Prostate gland (tissue), 2 donors: Measurements from ENCODE around the gene FHL1. TPM values are rescaled to one million over a fixed set of nuclear protein-coding genes. Genes with fewer than 3 reads are reported as not detected.
"Not testable (repeated sequence)": the region's sequence is repeated elsewhere in the genome, so short reads cannot be mapped to it uniquely, and the experiment has no call there.

Experiments
- DNase-seq: peaks from one replicate; pipeline ENCODE4 v3.0.0-alpha.2; 2019; ENCODE audit warnings: low spot score
- H3K27ac ChIP-seq, 2 donors: fragments of 200-600 bp; sonication (generic); 2 replicates each; pipeline ENCODE4 v1.5.1; 2017 to 2019
- H3K27me3 ChIP-seq: fragments of 200-600 bp; sonication (generic); replicated peaks from 2 replicates; pipeline ENCODE4 v1.5.1; 2019; ENCODE audit not compliant: insufficient read depth
- H3K36me3 ChIP-seq, 2 donors: fragments of 200-600 bp; sonication (generic); 1 replicate in 1 of 2; 2 replicates in 1 of 2; pipeline versions ENCODE4 v1.5.1 to v1.8.1; 2017 to 2019
- H3K4me1 ChIP-seq: fragments of 200-600 bp; sonication (generic); replicated peaks from 2 replicates; pipeline ENCODE4 v1.5.1; 2019
- H3K4me3 ChIP-seq, 2 donors: fragments of 200-600 bp; sonication (generic); 2 replicates each; pipeline ENCODE4 v1.5.1; 2017 to 2019
- H3K9me3 ChIP-seq: fragments of 200-600 bp; sonication (generic); 2 replicates; pipeline ENCODE4 v1.5.1; 2017
- CTCF ChIP-seq, 4 experiments: fragments of 200-600 bp in 2 of 4; fragments of 450-650 bp in 2 of 4; sonication (generic) in 2 of 4; IDR thresholded peaks; 1 replicate in 3 of 4; 2 replicates in 1 of 4; pipeline ENCODE4 v1.5.1; 2016 to 2019; ENCODE audit warnings: antibody characterized with exemption in 4 of 4, mild to moderate bottlenecking in 2 of 4, moderate library complexity in 2 of 4
- POLR2A ChIP-seq: fragments of 450-650 bp; IDR thresholded peaks from one replicate; pipeline ENCODE4 v1.6.1; 2016; ENCODE audit warnings: antibody characterized with exemption, mild to moderate bottlenecking
- POLR2AphosphoS5 ChIP-seq: sonication (generic); formaldehyde crosslinking; IDR thresholded peaks from one replicate; pipeline ENCODE4 v1.6.1; 2017; ENCODE audit warnings: antibody characterized with exemption
- WGBS: methylation state at CpG from one replicate; pipeline ENCODE4 v1.1.5; 2018; 5-methylcytosine and 5-hydroxymethylcytosine counted together
- intact Hi-C: fragments of 100-400 bp; cut with DNase I; formaldehyde crosslinking; loops from one replicate; pipeline ENCODE4 v1.14.2; 2022
- total RNA-seq, 2 donors: library from RNA; depleted of rRNA; stranded (reverse); fragments of >200 nt; gene quantifications; one replicate each; pipeline ENCODE4 v1.1.0, GENCODE V29; 2016

FHL1 gene
- total RNA-seq, 2 donors from 2014 or later = 246 to 296 TPM

GRCh38 chrX:136237074-136237473 is 89.7 kb downstream of the FHL1 start:
- DNase-seq = no peak
- Histone ChIP-seq H3K4me1 (no peaks in the 10 kb centered on the region), H3K27ac (no peak overlapping the region), H3K4me3 (no peak overlapping the region), H3K9me3 (no peaks in the 10 kb centered on the region), H3K36me3 (no peaks in the 10 kb centered on the region), H3K27me3 (no peaks in the 10 kb centered on the region)
- TF ChIP-seq POLR2A = no peak
- no peak for TF ChIP-seq CTCF (IDR thresholded peaks at IDR 0.05)
- TF ChIP-seq POLR2AphosphoS5 = no peak
- intact Hi-C loops = no loop called here
- WGBS = 91% methylated on average over 3 of the region's 3 CpGs

- H3K36me3 ChIP-seq, H3K9me3 ChIP-seq, intact Hi-C loops, H3K27ac ChIP-seq, DNase-seq, H3K4me1 ChIP-seq, H3K27me3 ChIP-seq, H3K4me3 ChIP-seq: not testable (repeated sequence)
- WGBS = 84% methylated on average over 4 of the region's 4 CpGs
Observed at GRCh38 chrX:136237849-136238248, 90.5 kb downstream of the FHL1 start.

- no peaks in the 10 kb centered on the region for H3K4me1 ChIP-seq
- no peak overlapping the region for H3K27ac ChIP-seq
- no peak overlapping the region for H3K4me3 ChIP-seq
- H3K27me3 ChIP-seq = no peaks in the 10 kb centered on the region
- no peaks in the 10 kb centered on the region for H3K36me3 ChIP-seq
- no peaks in the 10 kb centered on the region for H3K9me3 ChIP-seq
- TF ChIP-seq POLR2AphosphoS5 (no peak), POLR2A (no peak), CTCF (IDR thresholded peaks at IDR 0.05) (no peak)
- WGBS = 76% methylated on average over 6 of the region's 6 CpGs
- intact Hi-C loops = no loop called here
- no peak for DNase-seq
Observed at GRCh38 chrX:136246201-136246600, 98.9 kb downstream of the FHL1 start.

- Histone ChIP-seq H3K4me3 (peak overlapping the region; percentile 44 to 47), H3K9me3 (no peaks in the 10 kb centered on the region), H3K27ac (peak overlapping the region in 1 of 2 donors; percentile 51), H3K27me3 (no peaks in the 10 kb centered on the region), H3K4me1 (no peaks in the 10 kb centered on the region), H3K36me3 (no peaks in the 10 kb centered on the region)
- intact Hi-C loops = loop anchor here (5.0 kb wide), 1 partner anchor 78 kb away; no protein-coding TSS in a partner anchor
- DNase-seq = no peak
- TF ChIP-seq CTCF (IDR thresholded peaks at IDR 0.05) (no peak), POLR2AphosphoS5 (no peak), POLR2A (no peak)
- 31% methylated on average over 9 of the region's 53 CpGs for WGBS
Observed at GRCh38 chrX:136250191-136251040, 103.1 kb downstream of the FHL1 start.

- peak within 1 kb of the TSS in 1 of 2 donors; percentile 51 for H3K27ac ChIP-seq
- TF ChIP-seq POLR2A (no peak), POLR2AphosphoS5 (no peak), CTCF (IDR thresholded peaks at IDR 0.05) (no peak)
- H3K4me1 ChIP-seq = no peaks in the 10 kb centered on the region
- peak; percentile 18 for DNase-seq
- 4% methylated on average over 13 of the region's 73 CpGs for WGBS
- H3K27me3 ChIP-seq = no peaks in the 10 kb centered on the region
- intact Hi-C loops = loop anchor here (5.0 kb wide), 1 partner anchor 79 kb away; no protein-coding TSS in a partner anchor
- H3K9me3 ChIP-seq = no peaks in the 10 kb centered on the region
- H3K4me3 ChIP-seq = peak within 1 kb of the TSS; percentile 44 to 47
- H3K36me3 ChIP-seq = no peaks in the 10 kb centered on the region
Observed at GRCh38 chrX:136251041-136251991, 104.0 kb downstream of the FHL1 start, which contains the start of gene MAP7D3. Gene MAP7D3 (minus strand): TSS chrX:136251400. CDS start chrX:136251358, 42 bp downstream.
